Activated T-cell treated with anti-CD3 and anti-CD28 coated beads for 24 hours (primary cell): ENCODE measurements around the gene DUSP1.
"Not testable (repeated sequence)": the region's sequence is repeated elsewhere in the genome, so short reads cannot be mapped to it uniquely, and the experiment has no call there.

ENCODE experiments used
- DNase-seq: peaks from one replicate; pipeline ENCODE4 v3.0.0-alpha.2; 2020; ENCODE audit warnings: low read depth

DUSP1 gene

GRCh38 chr5:172770675-172771438 lies at the start of gene DUSP1:
TSS of gene DUSP1 (minus strand) at chr5:172771195. CDS start at chr5:172770952, 243 bp downstream.
- peak; percentile 95 for DNase-seq

GRCh38 chr5:172820046-172820767 lies 49.2 kb upstream of the DUSP1 start:
- no peak for DNase-seq

GRCh38 chr5:172819569-172819968 lies 48.6 kb upstream of the DUSP1 start:
- no peak for DNase-seq

- DNase-seq: no peak
These were observed 47.1 kb upstream of the DUSP1 start for GRCh38 chr5:172818081-172818480.

- DNase-seq: no peak
These were observed 46.7 kb upstream of the DUSP1 start for GRCh38 chr5:172817664-172818063.

- no peak for DNase-seq
These were observed 46.0 kb upstream of the DUSP1 start for GRCh38 chr5:172816925-172817562.

GRCh38 chr5:172815631-172816030 lies 44.6 kb upstream of the DUSP1 start:
- no peak for DNase-seq

- DNase-seq: not testable (repeated sequence)
These were observed 40.0 kb upstream of the DUSP1 start for GRCh38 chr5:172810996-172811395.

- no peak for DNase-seq
These were observed 38.8 kb upstream of the DUSP1 start for GRCh38 chr5:172809774-172810173.

- no peak for DNase-seq
These were observed 36.8 kb upstream of the DUSP1 start for GRCh38 chr5:172807766-172808311.

- peak; percentile 86 for DNase-seq
These were observed 36.1 kb upstream of the DUSP1 start for GRCh38 chr5:172806897-172807672.

- DNase-seq: no peak
These were observed 34.8 kb upstream of the DUSP1 start for GRCh38 chr5:172805736-172806255.

- no peak for DNase-seq
These were observed 34.2 kb upstream of the DUSP1 start for GRCh38 chr5:172805018-172805683.

- DNase-seq: no peak
These were observed 31.7 kb upstream of the DUSP1 start for GRCh38 chr5:172802567-172803176.

- no peak for DNase-seq
These were observed 31.1 kb upstream of the DUSP1 start for GRCh38 chr5:172802112-172802511.

GRCh38 chr5:172801179-172801671 lies 30.2 kb upstream of the DUSP1 start:
- no peak for DNase-seq

- no peak for DNase-seq
These were observed 29.1 kb upstream of the DUSP1 start for GRCh38 chr5:172800088-172800551.

GRCh38 chr5:172799416-172799815 lies 28.4 kb upstream of the DUSP1 start:
- no peak for DNase-seq

GRCh38 chr5:172798422-172799215 lies 27.6 kb upstream of the DUSP1 start:
- no peak for DNase-seq
